Osteoblast (primary cell): ENCODE data around the gene DRAP1. TPM values are rescaled to one million over a fixed set of nuclear protein-coding genes. Genes with fewer than 3 reads are reported as not detected.
"Not testable (repeated sequence)": the region's sequence is repeated elsewhere in the genome, so short reads cannot be mapped to it uniquely, and the experiment has no call there.

ENCODE experiments used
- DNase-seq: peaks from one replicate; pipeline ENCODE4 v3.0.0; 2011; ENCODE audit warnings: low spot score, mixed read lengths; ENCODE audit not compliant: insufficient read length; ENCODE audit errors: missing footprints
- H2AFZ ChIP-seq: 2 replicates; pipeline ENCODE4 v1.6.0; 2011; ENCODE audit warnings: mild to moderate bottlenecking, low read length
- H3K27ac ChIP-seq: 2 replicates; pipeline ENCODE4 v1.5.1; 2011; ENCODE audit warnings: mild to moderate bottlenecking, low read depth, low read length, moderate library complexity
- H3K27me3 ChIP-seq: 2 replicates; pipeline ENCODE4 v1.6.0; 2012; ENCODE audit warnings: mild to moderate bottlenecking, control low read depth, inconsistent platforms, low read length, moderate library complexity; ENCODE audit not compliant: insufficient read depth
- H3K36me3 ChIP-seq: 2 replicates; pipeline ENCODE4 v1.5.1; 2011; ENCODE audit warnings: mild to moderate bottlenecking, low read length, control low read depth, moderate library complexity; ENCODE audit not compliant: insufficient read depth
- H3K4me1 ChIP-seq: 2 replicates; pipeline ENCODE4 v1.5.1; 2011; ENCODE audit warnings: mild to moderate bottlenecking, low read length, control low read depth, moderate library complexity; ENCODE audit not compliant: insufficient read depth
- H3K4me2 ChIP-seq: 2 replicates; pipeline ENCODE4 v1.6.0; 2011; ENCODE audit warnings: mild to moderate bottlenecking, low read length; ENCODE audit not compliant: insufficient read depth
- H3K4me3 ChIP-seq: fragments of 200-600 bp; sonication (generic); 3 replicates; pipeline ENCODE4 v1.5.1; 2012; ENCODE audit warnings: mild to moderate bottlenecking, low read length, inconsistent platforms; ENCODE audit not compliant: insufficient read depth
- H3K79me2 ChIP-seq: 2 replicates; pipeline ENCODE4 v1.6.0; 2012; ENCODE audit warnings: mild to moderate bottlenecking, low read length, control low read depth, inconsistent platforms; ENCODE audit not compliant: insufficient read depth
- H3K9me3 ChIP-seq: 2 replicates; pipeline ENCODE4 v1.5.1; 2011; ENCODE audit warnings: low read depth, low read length, control low read depth
- H4K20me1 ChIP-seq: 2 replicates; pipeline ENCODE4 v1.6.0; 2012; ENCODE audit warnings: mild to moderate bottlenecking, low read length, control low read depth; ENCODE audit not compliant: insufficient read depth
- total RNA-seq: library from RNA; depleted of rRNA; stranded (reverse); fragments of >200 nt; gene quantifications from 2 replicates; pipeline ENCODE4 v1.2.3, GENCODE V29; 2012
- TF ChIP-seq, protein P1 (sequence below): IDR thresholded peaks from 2 replicates; pipeline ENCODE4 v1.5.1; 2011; ENCODE audit warnings: mild to moderate bottlenecking, low read depth, low read length, moderate library complexity; ENCODE audit errors: extremely low read depth

Gene DRAP1
- total RNA-seq, 1 donor = 170 TPM

DNA sequence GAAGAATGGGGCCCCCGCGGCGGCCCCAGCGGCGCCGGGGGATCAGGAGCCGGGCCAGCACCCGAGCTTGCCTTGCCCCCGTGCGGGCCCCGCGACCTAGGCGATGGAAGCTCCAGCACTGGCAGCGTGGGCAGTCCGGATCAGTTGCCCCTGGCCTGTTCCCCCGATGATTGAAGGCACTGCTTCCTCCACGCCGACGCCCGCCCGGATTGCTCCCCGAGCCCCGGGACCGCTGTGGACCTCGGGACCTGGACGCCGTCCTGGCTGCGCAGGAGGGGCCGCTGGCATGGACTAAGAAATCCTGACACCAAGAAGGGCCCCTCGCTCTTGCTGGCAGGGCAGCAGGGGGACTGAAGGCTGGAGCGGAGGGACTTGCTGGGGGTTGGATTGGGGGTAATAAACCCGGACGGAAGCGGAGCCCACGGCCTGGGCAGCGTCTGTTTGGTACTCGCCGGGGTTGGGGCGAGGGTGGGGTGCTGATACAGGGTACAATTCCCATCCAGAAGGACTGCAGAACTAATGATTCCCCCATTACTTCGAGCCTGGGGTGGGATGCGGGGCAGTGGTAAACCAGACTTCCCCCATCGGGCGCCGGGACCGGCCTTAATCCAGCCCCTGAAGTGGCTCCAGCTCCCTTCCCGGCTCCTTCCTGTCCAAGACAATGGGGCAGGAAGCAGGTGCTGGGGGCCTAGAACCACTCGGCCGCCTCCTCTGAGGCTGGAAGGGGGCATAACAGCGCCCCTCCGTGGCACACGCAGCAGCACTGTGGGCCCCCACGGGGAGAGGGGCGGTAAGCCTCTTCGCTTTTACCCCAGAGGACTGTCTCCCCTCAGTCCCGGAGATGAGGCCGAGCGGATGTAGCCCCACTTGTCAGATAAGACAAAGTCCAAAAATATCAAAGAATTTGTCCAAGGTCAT is 27.7 kb upstream of the DRAP1 start:
- peaks cover 48% of the 10 kb centered on the region for H3K36me3 ChIP-seq
- H2AFZ ChIP-seq = no peak overlapping the region
- peak overlapping the region; percentile 95 for H3K4me3 ChIP-seq
- DNase-seq = peak; percentile 86
- H3K79me2 ChIP-seq = peaks cover 66% of the 10 kb centered on the region
- peak overlapping the region; percentile 98 for H3K27ac ChIP-seq
- no peaks in the 10 kb centered on the region for H3K9me3 ChIP-seq
- peaks cover 50% of the 10 kb centered on the region for H4K20me1 ChIP-seq
- no peaks in the 10 kb centered on the region for H3K27me3 ChIP-seq
- TF ChIP-seq, protein P1, sequence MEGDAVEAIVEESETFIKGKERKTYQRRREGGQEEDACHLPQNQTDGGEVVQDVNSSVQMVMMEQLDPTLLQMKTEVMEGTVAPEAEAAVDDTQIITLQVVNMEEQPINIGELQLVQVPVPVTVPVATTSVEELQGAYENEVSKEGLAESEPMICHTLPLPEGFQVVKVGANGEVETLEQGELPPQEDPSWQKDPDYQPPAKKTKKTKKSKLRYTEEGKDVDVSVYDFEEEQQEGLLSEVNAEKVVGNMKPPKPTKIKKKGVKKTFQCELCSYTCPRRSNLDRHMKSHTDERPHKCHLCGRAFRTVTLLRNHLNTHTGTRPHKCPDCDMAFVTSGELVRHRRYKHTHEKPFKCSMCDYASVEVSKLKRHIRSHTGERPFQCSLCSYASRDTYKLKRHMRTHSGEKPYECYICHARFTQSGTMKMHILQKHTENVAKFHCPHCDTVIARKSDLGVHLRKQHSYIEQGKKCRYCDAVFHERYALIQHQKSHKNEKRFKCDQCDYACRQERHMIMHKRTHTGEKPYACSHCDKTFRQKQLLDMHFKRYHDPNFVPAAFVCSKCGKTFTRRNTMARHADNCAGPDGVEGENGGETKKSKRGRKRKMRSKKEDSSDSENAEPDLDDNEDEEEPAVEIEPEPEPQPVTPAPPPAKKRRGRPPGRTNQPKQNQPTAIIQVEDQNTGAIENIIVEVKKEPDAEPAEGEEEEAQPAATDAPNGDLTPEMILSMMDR = peak; percentile 26
- H3K4me2 ChIP-seq = peak overlapping the region; percentile 100
- peaks cover 77% of the 10 kb centered on the region for H3K4me1 ChIP-seq

DNA sequence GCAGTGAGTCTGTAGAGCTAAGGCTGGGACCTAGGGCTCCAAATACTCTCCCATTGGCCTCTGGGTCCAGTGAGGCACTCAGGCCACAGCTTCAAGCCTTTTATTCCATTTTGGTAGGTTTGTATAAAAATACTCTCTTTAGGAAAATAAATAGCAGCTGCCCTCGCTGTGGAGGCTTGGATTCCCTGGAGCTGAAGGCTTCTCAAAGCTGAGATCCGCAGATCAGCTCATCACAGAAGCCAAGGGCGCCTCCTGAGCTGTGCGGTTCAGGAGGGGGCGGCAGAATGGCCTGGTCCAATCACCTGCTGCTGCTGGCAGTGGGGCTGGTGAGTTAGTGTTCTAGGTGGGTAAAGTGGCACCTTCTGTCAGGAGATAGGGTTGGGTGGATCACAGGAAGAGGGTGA is 27.1 kb upstream of the DRAP1 start:
- Histone ChIP-seq H3K4me2 (peak overlapping the region; percentile 100), H3K4me1 (peaks cover 79% of the 10 kb centered on the region), H3K4me3 (peak overlapping the region; percentile 95), H4K20me1 (peaks cover 56% of the 10 kb centered on the region), H3K79me2 (peaks cover 66% of the 10 kb centered on the region), H3K27ac (peak overlapping the region; percentile 98), H3K36me3 (peaks cover 49% of the 10 kb centered on the region)
- H2AFZ ChIP-seq, H3K27me3 ChIP-seq, H3K9me3 ChIP-seq: not testable (repeated sequence)
- DNase-seq = peak; percentile 77

DNA sequence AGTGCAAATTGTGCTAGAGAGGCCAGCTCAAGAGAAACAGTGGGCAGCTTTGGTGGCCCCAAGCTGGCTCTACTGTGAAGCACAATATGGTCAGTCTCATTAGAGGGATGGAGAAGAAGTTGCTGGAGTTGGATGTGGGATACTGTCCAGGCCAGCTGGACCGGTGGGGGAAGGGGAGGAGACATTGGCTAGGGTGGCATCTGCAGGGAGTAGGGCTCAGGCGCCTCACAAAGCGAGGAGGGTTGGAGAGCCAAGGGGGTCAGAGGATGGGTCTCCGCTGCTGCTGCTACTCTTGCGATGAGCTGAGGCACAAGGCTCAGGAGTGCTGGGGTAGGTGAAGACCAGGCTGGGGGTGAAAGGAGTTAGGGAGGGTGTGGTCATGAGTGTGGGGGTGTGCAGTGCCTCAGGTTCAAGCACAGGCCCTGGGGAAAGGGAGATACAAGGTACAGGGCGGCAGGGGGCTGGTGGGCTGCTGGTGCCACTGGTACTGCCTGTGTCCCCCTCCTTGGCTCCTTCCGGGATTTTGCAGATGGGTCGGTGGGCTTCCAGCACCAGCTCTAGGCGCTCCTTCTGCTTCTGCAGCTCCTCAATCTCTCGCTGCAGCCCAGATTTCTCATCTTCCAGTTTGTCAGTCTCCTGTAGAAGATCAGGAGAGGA is 26.4 kb upstream of the DRAP1 start:
- TF ChIP-seq, protein P1 = no peak
- Histone ChIP-seq H3K36me3 (peaks cover 53% of the 10 kb centered on the region), H4K20me1 (peaks cover 60% of the 10 kb centered on the region), H3K79me2 (peaks cover 66% of the 10 kb centered on the region), H3K9me3 (no peaks in the 10 kb centered on the region), H3K27me3 (no peaks in the 10 kb centered on the region), H3K4me3 (peak overlapping the region; percentile 95), H3K27ac (peak overlapping the region; percentile 98), H3K4me1 (peaks cover 79% of the 10 kb centered on the region), H2AFZ (no peak overlapping the region), H3K4me2 (peak overlapping the region; percentile 100)
- no peak for DNase-seq

DNA sequence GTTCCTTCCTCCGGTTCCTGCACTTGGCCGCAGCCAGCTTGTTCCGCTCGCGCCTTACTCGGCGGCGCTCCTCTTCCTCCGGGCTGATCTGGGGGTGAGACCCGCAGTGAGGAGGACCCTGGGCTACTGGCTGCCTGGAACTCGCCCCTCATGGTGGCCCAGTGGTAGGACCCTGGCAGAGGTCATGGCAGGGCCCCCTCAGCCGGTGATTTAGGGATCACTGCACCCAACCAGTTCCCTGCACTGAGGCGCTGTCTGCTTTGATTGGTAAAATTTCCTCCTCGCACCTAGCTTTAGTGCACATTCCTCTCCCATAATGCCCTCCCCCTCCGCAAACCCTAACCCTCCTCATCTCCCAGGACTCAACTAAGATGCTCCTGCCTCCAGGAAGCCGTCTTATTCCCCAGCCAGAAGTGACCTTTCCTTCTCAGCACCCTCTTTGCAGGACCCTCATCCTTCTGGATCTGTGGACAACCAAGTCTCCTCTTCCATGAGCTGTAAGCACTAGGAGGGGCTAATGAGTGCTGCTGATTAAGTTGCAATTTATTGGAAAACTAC is 25.1 kb upstream of the DRAP1 start:
- Histone ChIP-seq H3K9me3 (no peaks in the 10 kb centered on the region), H2AFZ (no peak overlapping the region), H3K4me2 (peak overlapping the region; percentile 45), H3K27me3 (no peaks in the 10 kb centered on the region), H3K79me2 (peaks cover 79% of the 10 kb centered on the region), H3K4me3 (no peak overlapping the region), H3K27ac (peak overlapping the region; percentile 56), H3K4me1 (peaks cover 82% of the 10 kb centered on the region), H3K36me3 (peaks cover 58% of the 10 kb centered on the region), H4K20me1 (peaks cover 60% of the 10 kb centered on the region)
- TF ChIP-seq, protein P1 = no peak
- peak; percentile 72 for DNase-seq
